ENCODE data around the gene ARHGEF16.

DNA sequence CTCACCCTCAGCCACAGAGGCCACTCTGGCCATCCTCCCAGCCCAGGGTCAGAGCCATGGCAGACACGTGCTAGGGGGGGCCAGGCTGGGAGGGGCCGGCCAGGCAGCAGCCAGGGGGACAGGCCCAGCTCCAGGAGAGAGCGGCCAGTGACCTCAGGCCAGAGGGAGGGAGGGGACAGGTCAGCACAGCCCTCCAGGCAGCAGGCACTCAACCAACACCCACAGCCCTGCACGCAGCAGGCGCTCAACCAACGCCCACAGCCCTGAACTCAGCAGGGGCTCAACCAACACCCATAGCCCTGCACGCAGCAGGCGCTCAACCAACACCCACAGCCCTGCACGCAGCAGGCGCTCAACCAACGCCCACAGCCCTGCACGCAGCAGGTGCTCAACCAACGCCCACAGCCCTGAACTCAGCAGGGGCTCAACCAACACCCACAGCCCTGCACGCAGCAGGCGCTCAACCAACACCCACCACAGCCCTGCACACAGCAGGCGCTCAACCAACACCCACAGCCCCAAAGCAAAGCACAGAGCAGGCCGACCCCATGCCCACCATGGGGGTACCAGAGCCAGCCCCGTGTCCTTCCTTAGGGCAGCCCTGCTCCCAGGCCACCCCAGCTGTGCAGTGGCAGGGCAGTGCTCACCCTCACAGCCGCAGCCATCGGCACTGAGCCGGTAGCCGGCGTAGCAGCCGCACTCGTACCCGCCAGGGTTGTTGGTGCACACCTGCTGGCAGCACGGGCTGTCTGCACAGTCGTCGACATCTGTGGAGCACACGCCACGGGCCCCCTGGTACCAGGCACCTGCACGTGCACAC, 55.9 kb downstream of the ARHGEF16 start:
- no peak for TF ChIP-seq POLR2A (IDR thresholded peaks at IDR 0.05; ENCODE audit: low read depth)
- TF ChIP-seq EP300 (IDR thresholded peaks at IDR 0.05) = no peak
